Stimulated activated CD8-positive, alpha-beta memory T cell treated with anti-CD3 and anti-CD28 coated beads, Interleukin-15, amount 100 ng/mL, for 1 hour (primary cell): ENCODE data around the gene SPECC1.
A peak's percentile ranks its signal among the peaks of the same experiment; 100 is the strongest.
"Not testable (repeated sequence)": the region's sequence is repeated elsewhere in the genome, so short reads cannot be mapped to it uniquely, and the experiment has no call there.

Experiments used
- DNase-seq: peaks from one replicate; pipeline ENCODE4 v3.0.0-alpha.2; 2020; ENCODE audit warnings: low read depth

SPECC1 gene

DNA sequence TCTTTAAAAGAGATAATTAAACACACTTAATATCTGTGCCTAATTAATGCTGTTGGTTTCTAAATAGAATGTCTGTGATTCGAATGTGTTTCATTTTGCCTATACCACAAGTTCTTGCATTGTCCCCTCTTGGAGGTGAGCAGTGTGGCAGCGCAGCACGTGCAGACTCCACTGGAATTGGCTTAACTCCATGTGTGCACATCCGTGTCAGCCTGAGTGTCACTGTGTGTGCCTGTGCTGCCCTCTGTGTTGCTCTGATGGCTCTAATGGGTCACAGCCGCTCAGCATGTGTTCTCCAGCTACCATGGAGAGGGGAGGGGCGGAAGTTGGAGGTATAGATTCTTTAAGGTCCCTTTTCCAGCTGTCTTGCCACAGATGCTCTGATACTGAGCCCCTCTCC, 226.6 kb downstream of the SPECC1 start:
- no peak for DNase-seq

DNA sequence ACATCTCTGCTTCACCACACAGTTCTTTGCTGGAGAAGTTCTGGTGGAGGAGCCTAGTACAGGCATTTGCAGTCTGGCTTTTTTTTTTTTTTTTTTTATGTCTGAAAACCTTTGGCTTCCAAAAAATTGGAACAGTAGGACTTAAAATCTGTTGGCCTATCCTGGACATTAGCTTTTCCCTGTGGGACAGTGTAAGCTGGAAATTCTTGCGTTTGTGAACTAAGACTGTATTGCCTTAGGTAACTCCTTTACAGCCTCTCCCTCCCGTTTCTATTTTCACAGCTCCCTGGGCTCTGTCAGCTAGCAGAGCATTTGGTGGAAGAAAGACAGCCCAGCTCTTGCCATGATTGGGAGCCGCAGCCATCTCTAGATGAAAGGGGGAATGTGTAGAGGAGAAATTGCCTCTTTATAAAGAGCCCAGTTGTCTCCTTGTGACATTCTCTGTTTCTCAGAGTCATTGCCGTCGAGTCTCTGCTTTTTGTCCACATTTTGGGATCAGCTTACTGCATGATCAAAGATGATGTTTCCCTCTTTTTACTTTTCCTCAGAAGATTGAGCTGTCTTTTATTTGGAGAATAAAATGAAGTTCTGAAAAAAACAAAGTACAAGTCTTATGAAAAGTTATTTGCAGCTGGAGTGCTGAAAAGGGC, 227.5 kb downstream of the SPECC1 start:
- DNase-seq, result no peak

- DNase-seq, result not testable (repeated sequence)
These were observed 230.6 kb downstream of the SPECC1 start for GRCh38 chr17:20239776-20240175.

GRCh38 chr17:20241855-20242254, 232.7 kb downstream of the SPECC1 start:
- DNase-seq, result no peak

GRCh38 chr17:20242271-20242670, 233.1 kb downstream of the SPECC1 start:
- no peak for DNase-seq

DNA sequence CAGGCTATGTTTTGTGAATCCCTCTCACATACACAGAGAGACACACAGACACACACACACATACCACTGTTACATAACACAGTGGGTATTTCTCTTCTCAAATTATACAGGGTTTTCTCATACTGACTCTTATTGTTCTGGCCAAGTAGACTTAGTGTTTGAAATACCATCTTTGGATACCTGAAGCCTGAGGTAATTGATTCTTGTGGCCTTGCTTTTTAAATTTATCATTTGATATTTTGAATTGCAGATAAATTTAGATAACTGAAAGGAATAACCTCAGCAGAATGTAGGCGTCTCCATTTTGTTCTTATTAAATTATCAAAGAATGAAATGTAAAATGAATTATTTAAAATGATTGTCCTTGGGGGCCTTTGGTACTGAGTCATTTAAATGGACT, 234.4 kb downstream of the SPECC1 start:
- no peak for DNase-seq

DNA sequence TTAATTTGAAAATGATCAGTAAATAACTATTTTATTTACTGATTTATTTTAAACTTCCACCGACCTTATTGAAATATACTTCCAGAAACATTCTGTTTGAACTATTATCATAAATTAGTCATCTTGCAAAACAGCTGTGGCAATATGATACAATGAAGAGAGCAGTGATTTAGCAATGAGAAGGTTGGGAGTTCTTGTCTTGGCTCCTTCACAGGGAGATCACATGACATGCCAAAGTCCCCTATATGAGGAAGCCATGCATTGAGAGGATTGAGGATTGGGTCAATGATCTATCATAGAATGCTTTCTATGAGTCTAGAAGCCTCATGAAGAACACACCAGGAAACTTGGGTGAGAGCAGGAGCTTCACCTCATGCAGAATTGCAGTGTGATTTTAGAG, 235.5 kb downstream of the SPECC1 start:
- DNase-seq, result no peak

DNA sequence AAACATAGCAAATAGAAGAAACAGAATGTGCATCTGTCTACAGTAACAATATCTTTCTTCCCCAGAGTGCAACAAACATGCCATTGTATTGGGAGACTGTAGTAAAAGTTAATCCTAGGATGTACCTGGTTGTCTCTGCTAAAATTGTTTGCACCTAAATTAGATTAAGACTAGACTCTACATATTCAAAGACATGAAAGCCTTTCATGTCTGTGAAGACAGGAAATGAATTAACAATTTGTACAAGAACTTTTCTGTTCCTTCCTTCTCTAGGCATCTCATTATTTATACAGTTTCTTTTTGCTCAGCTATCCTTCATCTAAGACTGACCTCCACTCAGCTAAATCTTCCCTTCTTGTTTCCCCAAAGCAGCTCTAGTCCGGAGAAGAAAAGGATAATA, 237.5 kb downstream of the SPECC1 start:
- DNase-seq, result no peak

GRCh38 chr17:20253323-20253722, 244.2 kb downstream of the SPECC1 start:
- no peak for DNase-seq

- DNase-seq, result no peak
These were observed 245.4 kb downstream of the SPECC1 start for GRCh38 chr17:20254541-20254940.

DNA sequence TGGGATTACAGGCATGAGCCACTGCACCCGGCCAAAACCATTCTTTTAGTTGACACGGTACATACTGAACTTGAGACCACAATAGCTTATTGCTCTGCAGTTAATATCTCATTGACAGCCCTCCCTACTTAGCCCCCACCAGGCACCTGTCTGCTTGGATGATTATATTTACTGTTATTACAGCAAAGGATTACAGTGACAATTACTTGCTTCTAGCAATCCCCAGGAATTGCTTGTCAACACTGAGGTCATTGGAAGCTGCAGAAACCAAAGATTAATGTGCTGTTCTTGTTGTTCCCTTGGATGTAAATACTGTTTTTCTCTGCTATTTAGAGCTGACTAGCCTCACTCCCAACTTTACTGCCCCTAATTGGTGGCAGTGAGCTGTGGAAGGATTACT, 247.0 kb downstream of the SPECC1 start:
- DNase-seq, result no peak

DNA sequence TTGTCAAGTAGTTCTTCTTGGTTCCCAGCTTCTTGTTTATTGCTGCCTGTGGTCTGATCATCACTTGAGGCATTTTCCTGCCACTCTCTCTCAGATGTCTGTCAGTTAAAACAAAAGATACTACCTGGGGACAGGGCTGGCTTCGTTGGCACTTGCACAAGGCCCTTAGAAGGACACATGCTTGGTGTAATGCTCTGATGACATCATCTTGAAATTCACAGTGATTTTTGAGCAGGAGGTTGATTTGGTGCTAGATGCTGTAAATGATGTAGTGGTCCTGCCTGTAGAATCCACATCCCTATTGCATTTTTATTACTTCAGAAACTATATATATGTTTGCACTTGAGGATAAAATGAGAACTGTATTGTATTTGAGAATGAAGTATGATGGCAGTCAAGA, 247.8 kb downstream of the SPECC1 start:
- no peak for DNase-seq

DNA sequence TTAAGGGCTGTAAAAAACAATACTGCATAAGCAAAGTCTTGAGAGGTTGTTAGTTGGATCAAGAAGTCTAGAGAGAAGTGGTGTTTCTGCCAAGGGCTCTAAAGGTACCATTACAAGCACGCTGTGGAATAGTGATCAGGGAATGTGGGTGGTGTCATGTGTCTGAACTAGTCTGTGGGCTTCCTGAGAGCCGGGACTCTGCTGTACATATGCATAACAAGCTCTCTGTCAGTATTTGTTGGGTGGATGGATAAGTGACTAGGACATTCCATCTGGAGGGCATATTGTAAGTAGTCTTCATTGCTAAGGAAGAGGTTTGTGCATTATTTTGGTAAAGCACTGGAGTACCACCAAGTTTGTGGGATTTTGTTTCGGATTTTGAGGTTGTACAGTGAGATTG, 248.6 kb downstream of the SPECC1 start:
- no peak for DNase-seq

DNA sequence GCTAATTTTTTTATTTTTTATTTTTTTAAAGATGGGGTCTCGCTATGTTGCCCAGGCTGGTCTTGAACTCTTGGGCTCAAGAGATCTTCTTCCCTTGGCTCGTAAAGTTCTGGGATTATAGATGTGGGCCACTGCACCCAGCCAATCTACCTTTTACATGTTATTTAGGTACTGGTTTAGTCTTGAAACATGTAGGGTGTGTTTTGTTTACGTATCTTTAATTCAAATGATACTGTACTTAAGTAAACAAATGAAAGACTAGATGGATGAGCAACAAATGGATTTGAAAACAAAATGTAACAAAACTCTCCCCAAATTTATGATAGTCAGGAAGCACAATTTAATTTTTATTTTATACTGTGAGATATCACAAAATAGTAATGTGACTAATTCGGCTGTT, 250.5 kb downstream of the SPECC1 start:
- DNase-seq, result no peak

DNA sequence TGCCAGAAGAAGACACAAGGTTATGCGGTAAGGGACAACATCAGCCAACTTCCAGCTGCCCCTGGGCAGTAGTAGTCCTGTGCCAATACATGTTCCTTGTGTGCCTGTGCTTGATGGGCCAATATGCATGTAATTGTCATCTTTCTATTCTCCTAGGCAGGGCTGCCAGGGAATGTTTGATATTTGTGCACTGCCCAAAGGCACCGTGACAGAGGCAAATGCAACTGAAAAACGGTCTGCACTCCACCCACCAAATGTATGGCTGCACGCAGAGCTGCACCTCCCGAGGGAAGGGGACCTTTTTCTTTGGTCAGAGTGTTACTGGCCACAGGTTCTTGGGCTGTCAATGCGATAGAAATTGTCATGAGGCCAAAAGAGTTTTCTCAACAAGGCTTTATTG, 251.1 kb downstream of the SPECC1 start:
- DNase-seq, result no peak

- DNase-seq, result no peak
These were observed 253.3 kb downstream of the SPECC1 start for GRCh38 chr17:20262226-20263114.

DNA sequence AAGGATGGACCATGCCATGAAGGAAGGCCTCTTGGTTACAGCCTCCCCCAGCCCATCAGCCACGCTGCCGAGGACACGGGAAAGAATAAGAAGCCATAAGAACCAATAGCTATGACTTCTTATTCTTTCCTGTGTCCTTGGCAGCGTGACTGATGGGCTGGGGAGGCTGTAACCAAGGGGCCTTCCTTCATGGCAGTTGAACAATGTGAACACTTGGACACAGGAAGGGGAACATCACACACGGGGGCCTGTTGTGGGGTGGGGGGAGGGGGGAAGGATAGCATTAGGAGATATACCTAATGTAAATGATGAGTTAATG, 253.9 kb downstream of the SPECC1 start:
- not testable (repeated sequence) for DNase-seq

DNA sequence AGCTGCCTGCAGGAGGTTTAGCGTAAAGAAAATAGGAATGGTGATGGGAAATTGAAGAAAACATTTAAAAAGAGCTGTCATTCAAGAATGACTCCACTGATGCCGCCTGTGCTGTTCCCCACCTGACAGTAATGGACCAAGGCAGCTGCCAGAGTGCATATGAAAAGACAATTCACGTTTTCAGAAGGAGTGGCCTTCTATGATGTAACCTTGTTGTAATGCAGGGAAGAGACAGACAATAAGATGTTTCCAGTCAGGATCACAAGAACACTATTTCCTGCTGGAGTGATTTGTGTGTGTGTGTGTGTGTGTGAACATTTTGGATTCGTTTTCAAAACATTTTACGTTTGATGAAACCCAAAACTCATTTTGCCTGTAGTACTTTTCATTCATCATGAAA, 254.4 kb downstream of the SPECC1 start:
- DNase-seq, result no peak

DNA sequence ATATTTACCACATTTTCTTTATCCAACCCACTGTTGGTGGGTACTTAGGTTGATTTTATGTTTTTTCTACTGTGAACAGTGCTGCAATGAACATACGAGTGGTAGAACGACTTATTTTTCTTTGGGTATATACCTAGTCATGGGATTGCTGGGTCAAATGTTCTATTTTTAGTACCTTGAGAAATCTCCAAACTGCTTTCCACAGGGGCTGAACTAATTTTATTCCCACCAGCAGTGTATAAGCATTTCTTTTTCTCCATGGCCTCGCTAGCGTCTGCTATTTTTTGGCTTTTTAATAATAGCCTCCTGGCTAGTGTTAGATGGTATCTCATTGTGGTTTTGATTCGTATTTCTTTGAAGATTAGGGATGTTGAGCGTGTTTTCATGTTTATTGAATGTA, 255.8 kb downstream of the SPECC1 start:
- no peak for DNase-seq

DNA sequence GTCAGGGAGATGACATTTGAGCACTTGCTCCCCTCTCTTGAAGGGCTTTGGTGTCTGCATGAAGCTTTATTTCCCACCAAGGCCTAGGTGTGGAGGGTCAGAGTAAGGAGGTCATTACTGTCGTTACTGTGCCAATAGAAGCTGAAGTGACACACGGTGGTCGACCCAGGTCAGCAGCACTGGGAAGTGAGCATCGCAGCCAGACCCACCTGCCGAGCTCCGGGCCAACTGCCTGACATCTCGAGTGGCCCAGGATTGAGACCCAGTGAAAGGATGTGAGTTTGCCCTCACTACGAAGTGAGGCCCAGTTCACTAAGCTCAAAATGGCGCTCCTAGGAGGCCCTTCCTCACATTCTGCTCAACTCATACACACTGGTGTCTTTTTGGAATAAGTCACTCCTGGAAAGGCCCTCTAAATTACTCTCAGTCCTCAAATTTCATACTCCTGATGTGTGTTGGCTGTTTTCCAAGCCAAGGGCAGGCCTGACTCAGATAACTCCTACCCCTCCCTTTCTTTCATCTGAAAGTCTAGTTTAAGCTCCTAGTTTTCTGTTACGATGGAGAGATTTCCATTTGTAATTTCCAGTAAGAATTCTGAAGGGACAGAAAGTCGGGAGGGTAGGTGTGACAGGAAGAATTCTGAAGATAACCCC, 257.8 kb downstream of the SPECC1 start:
- DNase-seq, result no peak

- DNase-seq, result peak; percentile 20
These were observed 258.3 kb downstream of the SPECC1 start for GRCh38 chr17:20267459-20267842.

- no peak for DNase-seq
These were observed 261.2 kb downstream of the SPECC1 start for GRCh38 chr17:20270369-20270768.

GRCh38 chr17:20271011-20271610, 262.0 kb downstream of the SPECC1 start:
- no peak for DNase-seq
